ENCODE measurements around the gene SPNS1.
"Not testable (repeated sequence)": the region's sequence is repeated elsewhere in the genome, so short reads cannot be mapped to it uniquely, and the experiment has no call there.

Gene SPNS1

GRCh38 chr16:28974437-28975157 is at the start of gene SPNS1:
Gene SPNS1, plus strand, starts transcription at chr16:28974778. Its CDS starts 374 bp downstream, at chr16:28975152.
- DNase-seq (ENCODE audit: low spot score), result peak; percentile 94

GRCh38 chr16:28925386-28926228 is 49.0 kb upstream of the SPNS1 start:
- DNase-seq (ENCODE audit: low spot score), result peak; percentile 55

- DNase-seq (ENCODE audit: low spot score), result not testable (repeated sequence)
Measured at GRCh38 chr16:28926284-28926683, 48.3 kb upstream of the SPNS1 start.

- no peak for DNase-seq (ENCODE audit: low spot score)
Measured at GRCh38 chr16:28927815-28928214, 46.8 kb upstream of the SPNS1 start.

- DNase-seq (ENCODE audit: low spot score), result no peak
Measured at GRCh38 chr16:28930203-28930602, 44.4 kb upstream of the SPNS1 start.

GRCh38 chr16:28930652-28931051 is 43.9 kb upstream of the SPNS1 start:
- peak; percentile 84 for DNase-seq (ENCODE audit: low spot score)

- peak; percentile 80 for DNase-seq (ENCODE audit: low spot score)
Measured at GRCh38 chr16:28931801-28932225, 42.8 kb upstream of the SPNS1 start, which contains the start of gene CD19. Gene CD19, plus strand, starts transcription at chr16:28931971. Its CDS starts 30 bp downstream, at chr16:28932001.

- DNase-seq (ENCODE audit: low spot score), result no peak
Measured at GRCh38 chr16:28932339-28933141, 42.0 kb upstream of the SPNS1 start.

- no peak for DNase-seq (ENCODE audit: low spot score)
Measured at GRCh38 chr16:28933171-28933570, 41.4 kb upstream of the SPNS1 start.

- DNase-seq (ENCODE audit: low spot score), result no peak
Measured at GRCh38 chr16:28935346-28935745, 39.2 kb upstream of the SPNS1 start.

- peak; percentile 92 for DNase-seq (ENCODE audit: low spot score)
Measured at GRCh38 chr16:28935924-28936783, 38.4 kb upstream of the SPNS1 start.

- no peak for DNase-seq (ENCODE audit: low spot score)
Measured at GRCh38 chr16:28936784-28937155, 37.8 kb upstream of the SPNS1 start.

- DNase-seq (ENCODE audit: low spot score), result no peak
Measured at GRCh38 chr16:28937222-28937876, 37.2 kb upstream of the SPNS1 start.

GRCh38 chr16:28938721-28939120 is 35.9 kb upstream of the SPNS1 start:
- DNase-seq (ENCODE audit: low spot score), result no peak

- DNase-seq (ENCODE audit: low spot score), result not testable (repeated sequence)
Measured at GRCh38 chr16:28939825-28940224, 34.8 kb upstream of the SPNS1 start.

- DNase-seq (ENCODE audit: low spot score), result no peak
Measured at GRCh38 chr16:28943281-28943680, 31.3 kb upstream of the SPNS1 start.

GRCh38 chr16:28946681-28947080 is 27.9 kb upstream of the SPNS1 start:
- no peak for DNase-seq (ENCODE audit: low spot score)

- DNase-seq (ENCODE audit: low spot score), result peak; percentile 99
Measured at GRCh38 chr16:28950648-28951409, 23.7 kb upstream of the SPNS1 start, which contains the start of gene NFATC2IP. Gene NFATC2IP, plus strand, starts transcription at chr16:28950937. Its CDS starts 75 bp downstream, at chr16:28951012.

- no peak for DNase-seq (ENCODE audit: low spot score)
Measured at GRCh38 chr16:28951410-28951943, 23.1 kb upstream of the SPNS1 start.

GRCh38 chr16:28958216-28958615 is 16.4 kb upstream of the SPNS1 start:
- DNase-seq (ENCODE audit: low spot score), result no peak

Data from germinal center (tissue), 1 donor.